NCI-H2107 (cell line): Measurements from ENCODE around the gene KRT14.
"Not testable (repeated sequence)": the region's sequence is repeated elsewhere in the genome, so short reads cannot be mapped to it uniquely, and the experiment has no call there.

Source experiments
- DNase-seq: peaks from one replicate; lab custom pipeline; 2025; lab: John Stamatoyannopoulos, UW

Gene KRT14

GRCh38 chr17:41586863-41587495, at the start of gene KRT14:
Gene KRT14 (minus strand): TSS chr17:41586895. CDS start chr17:41586834, 61 bp downstream.
- DNase-seq = no peak

GRCh38 chr17:41635121-41636097, 48.7 kb upstream of the KRT14 start:
- DNase-seq = no peak

- DNase-seq = no peak
These were observed 47.9 kb upstream of the KRT14 start for GRCh38 chr17:41634639-41635038.

- no peak for DNase-seq
These were observed 47.0 kb upstream of the KRT14 start for GRCh38 chr17:41633556-41634199.

GRCh38 chr17:41632482-41633105, 45.9 kb upstream of the KRT14 start:
- no peak for DNase-seq

GRCh38 chr17:41631898-41632285, 45.2 kb upstream of the KRT14 start:
- DNase-seq = no peak

GRCh38 chr17:41631025-41631897, 44.6 kb upstream of the KRT14 start:
- DNase-seq = no peak

- DNase-seq = no peak
These were observed 43.4 kb upstream of the KRT14 start for GRCh38 chr17:41629826-41630670.

GRCh38 chr17:41629316-41629715, 42.6 kb upstream of the KRT14 start:
- DNase-seq = no peak

GRCh38 chr17:41628621-41629255, 42.0 kb upstream of the KRT14 start:
- DNase-seq = not testable (repeated sequence)

- DNase-seq = not testable (repeated sequence)
These were observed 41.3 kb upstream of the KRT14 start for GRCh38 chr17:41628073-41628370.

- DNase-seq = no peak
These were observed 40.8 kb upstream of the KRT14 start for GRCh38 chr17:41627316-41628072.

- DNase-seq = not testable (repeated sequence)
These were observed 40.2 kb upstream of the KRT14 start for GRCh38 chr17:41626914-41627295.

GRCh38 chr17:41626028-41626913, 39.6 kb upstream of the KRT14 start:
- DNase-seq = not testable (repeated sequence)

GRCh38 chr17:41625602-41626001, 38.9 kb upstream of the KRT14 start:
- no peak for DNase-seq

- peak; percentile 9 for DNase-seq
These were observed 37.8 kb upstream of the KRT14 start, which contains the start of gene KRT17 for GRCh38 chr17:41624208-41625101. Gene KRT17 (minus strand): TSS chr17:41624575. CDS start chr17:41624509, 66 bp downstream.
